Astrocyte of the hippocampus (primary cell): ENCODE results near the gene GLI1.
A peak's percentile ranks its signal among the peaks of the same experiment; 100 is the strongest.
"Not testable (repeated sequence)": the region's sequence is repeated elsewhere in the genome, so short reads cannot be mapped to it uniquely, and the experiment has no call there.

ENCODE experiments used
- DNase-seq: peaks from one replicate; pipeline ENCODE4 v3.0.0; 2011; ENCODE audit warnings: low read depth, low spot score

The GLI1 gene

DNA sequence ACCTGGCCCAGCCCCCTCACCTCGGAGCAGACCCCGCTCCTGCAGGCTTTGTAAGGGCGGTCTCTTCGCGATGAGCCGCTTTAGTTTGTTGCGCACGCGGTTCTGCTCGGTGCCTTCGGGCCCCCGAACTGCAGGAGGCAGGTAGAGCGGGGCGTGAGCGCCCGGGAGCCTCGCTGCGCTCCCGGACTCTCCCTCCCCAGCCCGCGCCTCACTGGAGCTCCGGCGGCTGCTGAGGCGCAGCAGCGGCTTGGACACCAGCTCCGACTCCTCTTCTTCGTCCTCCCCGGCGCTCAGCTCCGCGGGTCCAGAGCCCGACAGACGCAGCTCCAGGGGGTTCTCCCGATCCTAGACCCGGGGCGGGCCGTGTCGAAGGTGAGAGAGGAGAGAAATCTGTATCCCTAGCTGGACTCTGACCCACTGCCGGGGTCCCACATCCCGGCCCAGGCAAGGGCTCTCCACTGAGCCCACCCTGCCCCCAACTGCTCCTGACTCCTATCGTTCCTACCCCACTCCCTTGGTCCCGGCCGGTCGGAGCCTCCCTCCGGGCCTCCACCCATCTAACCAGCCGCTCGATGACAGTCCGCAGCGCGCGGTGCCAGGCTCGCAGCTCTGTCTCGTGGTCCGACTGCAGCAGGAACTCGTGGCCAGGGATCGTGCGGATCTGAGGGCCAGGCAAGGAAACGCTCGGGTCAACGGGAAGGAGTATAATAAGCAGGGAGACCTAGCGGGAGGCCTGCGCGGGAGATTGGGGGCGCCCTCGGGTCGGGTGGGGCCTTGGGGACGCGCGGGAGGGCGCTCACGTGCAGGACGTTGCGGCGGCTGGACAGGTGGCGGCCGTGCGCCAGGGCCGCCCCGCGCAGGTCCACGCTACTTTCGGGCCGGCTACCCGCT is 15.9 kb downstream of the GLI1 start:
- DNase-seq = peak; percentile 49

DNA sequence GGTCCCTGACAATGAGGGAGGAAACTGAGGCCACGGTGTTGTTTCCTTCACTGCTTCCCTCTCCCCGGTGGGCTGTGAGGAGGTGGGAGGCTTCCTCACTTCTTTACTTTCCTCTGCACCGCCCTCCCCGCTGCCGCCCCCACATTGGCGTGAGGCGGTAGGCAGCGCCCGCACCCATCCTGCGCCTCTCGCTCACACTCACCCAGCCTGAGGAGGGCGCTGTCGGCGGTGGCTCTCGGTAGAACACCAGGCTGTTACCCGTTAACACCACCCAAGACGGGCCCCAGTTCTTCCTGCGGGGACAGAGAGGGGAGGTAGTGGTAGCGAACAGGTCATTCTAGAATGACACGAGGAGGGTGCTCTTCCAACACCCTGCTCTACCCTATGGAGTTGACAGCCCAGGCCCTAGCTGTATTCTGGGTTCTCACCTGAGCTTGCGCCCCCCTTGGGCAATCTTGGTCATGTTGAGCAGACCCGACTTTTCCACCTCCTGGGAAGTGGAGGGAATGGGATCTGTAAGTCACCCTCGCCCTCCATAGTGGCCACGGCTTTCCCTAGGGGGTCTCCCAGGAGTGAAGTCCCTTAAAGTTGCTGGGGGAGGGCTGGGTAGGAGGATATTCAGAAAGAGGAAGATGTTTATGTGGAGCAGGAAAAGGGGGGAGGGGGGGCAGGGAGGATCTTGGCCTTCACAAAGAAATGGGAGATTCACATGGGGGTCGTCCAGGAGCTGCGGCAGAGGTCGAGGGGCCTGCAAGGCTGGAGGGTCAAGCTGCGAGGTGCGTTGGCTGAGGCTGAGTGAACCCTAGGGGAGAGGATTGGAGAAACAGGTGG is 16.8 kb downstream of the GLI1 start:
- DNase-seq = no peak

DNA sequence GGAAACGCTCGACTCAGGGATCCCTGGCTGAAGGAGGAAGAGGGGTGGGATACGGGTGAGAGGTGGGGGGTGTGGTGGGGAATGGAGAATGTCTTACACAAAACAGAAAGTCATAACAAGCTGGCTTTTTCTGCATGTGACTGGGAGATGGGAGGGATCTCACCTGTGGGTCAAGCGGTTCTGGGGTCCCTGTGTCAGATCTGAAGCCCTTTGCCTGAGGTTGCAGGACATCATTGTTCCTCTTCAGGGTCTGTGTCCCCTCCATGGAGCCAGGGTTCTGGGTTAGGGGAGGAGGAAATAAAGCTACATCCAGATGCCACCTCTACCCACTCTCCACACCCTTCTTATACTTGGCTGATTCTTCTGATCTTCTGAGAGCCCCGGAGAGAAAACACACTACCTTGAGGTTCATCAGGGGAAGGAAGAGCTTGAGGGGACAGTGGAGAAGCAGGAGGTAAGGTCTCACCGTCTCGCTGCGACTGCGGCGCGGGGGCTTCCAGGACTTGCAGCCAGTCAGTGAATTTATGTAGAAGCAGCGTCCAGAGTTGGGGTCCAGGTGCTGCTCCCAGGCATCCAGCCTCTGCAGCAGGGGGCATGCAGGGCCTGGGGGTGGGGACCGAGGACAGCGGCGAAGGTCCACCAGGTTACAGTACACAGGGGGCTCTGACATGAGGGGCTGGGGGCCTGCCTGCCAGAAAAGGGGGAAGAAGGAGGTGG is 17.6 kb downstream of the GLI1 start:
- DNase-seq = no peak

DNA sequence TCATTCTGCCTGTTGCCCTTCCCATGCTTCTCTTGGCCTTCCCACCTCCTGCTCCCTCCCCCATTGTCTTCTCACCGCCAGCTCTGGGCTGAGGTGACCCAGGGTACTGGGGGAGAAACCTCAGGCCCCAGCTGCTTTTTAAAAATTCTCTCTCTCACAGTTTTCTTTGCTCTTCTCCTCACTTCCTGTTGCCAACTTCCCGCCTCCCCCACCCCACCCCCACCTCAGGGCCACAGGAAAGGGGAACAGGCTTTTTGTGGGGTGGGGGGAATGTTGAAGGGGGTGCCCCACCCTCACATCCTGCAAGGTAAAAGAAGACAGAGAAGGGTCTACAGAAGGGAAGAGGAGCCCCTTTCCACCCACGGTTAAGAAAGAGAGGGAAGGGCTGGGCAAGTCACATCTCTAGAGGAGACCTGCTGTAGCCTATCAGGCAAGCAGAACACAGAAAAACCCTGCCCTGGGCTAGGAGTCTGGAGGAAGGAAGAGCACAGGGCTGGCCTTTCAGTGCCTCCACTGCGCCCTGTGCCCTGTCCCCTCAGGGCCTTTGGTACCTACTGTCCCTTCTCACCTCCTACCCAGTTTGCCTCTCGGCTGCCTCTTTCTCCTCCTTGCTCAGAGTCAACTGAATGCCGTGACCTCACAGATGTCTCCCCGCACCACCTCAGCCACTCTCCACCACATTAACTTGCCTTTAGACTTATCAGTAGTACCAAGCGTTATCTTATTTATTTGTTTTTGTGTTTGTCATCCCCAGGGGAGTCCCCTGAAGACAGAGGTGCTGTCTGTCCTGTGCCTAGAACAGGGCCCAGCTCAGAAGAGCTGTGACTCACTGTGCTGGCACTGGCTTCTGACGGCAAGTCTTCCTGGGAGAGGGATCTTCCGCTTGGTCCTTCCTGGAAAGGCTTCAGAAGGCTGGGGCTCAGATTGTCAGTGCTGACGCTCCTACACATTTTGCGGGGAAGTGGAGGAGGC is 18.4 kb downstream of the GLI1 start:
- DNase-seq = peak; percentile 26

DNA sequence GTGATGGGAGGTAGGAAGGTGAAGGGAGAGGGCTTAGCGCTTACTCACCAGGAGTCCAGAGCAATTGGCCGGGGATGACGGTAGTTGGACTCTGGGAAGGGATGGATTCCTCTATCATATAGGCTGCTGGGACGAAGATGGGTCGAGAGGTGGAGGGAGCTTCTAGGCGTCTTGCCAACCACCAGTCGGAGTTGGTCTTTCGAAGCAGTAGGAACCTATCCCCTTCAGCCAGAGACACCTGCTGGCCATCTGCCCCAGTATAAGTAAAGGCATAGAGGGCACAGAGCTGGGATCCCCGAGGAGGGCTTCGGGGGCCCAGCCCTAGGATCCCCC is 19.4 kb downstream of the GLI1 start:
- DNase-seq = no peak

DNA sequence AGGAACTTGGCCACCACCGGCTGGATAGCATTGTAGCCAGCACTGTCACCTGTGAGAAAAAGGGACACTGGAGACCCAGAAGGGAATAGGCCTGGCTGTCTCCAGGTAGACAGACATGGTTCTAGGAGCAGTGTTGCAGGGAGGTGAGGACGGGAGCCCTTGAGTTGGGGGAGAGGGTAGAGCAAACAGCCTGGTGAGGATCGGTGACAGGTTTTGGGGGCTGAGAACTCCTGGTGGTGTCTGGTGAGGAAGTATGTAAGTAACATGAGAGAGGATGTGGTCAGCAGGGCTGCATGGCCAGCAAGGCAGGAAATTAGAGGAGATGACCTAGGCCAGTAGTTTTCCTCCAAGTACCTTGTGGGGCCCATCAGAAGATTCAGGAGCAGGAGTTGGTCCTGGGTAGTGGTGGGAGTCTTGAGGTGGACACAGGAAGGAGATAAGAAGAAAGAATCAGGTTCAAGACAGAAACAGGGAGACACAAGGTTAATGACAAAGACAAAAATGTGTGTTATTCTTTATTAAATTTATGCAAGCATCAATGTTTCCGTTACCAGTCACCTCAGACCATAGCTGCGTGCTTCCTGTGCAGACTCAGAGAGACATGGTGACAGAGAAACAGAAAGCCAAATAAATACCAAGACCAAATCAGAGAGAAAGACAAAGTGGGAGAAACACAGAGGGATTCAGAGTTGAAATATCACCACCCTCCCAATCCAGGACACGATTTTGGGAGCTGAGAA is 20.0 kb downstream of the GLI1 start, which contains the start of gene ARHGAP9:
ARHGAP9 (minus strand) TSS at position 491 of the 740 bp plus-strand sequence; CDS start at position 31, 460 bp downstream.
- no peak for DNase-seq

DNA sequence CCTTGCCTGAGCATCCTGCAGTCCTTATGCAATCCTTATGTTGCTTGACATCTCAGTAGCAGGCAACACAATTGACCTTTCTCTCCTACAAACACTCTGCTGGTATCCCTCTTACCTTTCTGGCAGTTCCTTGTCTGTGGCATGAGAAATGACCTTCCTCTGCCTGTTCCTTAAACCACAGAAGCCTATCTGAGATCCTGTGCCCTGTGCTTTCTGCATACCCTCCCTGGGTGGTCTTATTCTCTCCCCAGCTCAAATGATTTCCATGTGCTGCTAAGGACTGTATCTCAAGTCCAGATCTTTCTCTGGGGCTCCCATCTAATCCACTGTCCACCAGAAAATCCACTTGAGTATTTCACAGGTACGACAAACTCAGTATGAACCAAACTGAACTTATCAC is 22.1 kb downstream of the GLI1 start:
- DNase-seq = no peak

DNA sequence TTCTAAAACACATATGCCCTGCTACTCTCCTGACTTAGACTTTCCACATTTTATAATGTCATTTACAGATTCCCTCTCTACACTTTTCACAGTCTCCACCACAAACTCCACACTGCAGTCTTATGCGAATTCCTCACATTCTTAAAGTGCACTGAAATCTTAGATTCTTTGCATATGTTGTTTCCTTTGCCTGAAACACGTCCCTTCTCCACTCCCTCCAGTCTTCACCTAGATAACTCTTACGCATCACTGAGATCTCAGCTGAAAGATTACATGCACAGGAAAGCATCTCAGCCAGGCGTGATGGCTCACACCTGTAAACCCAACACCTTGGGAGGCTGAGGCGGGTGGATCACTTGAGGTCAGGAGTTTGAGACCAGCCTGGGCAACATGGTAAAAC is 23.9 kb downstream of the GLI1 start:
- peak; percentile 79 for DNase-seq

DNA sequence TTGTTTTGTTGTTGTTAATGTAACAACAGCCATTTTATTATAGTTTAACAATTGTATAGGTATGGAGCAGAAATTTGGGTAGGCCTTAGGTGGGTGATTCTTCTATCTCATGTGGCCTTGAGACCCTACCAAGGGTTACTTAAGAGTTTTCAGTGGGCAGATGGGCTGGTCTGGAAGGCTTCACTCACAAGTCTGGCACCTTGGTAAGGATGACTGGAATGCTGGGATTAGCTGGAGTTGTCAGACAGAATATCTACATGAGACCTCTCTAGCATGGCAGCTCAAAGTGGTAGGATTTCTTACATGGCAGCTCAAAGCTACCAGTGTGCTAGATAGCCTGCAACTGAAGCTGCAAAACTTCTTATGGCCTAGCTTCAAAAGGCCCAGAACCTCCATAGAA is 26.1 kb downstream of the GLI1 start:
- no peak for DNase-seq

DNA sequence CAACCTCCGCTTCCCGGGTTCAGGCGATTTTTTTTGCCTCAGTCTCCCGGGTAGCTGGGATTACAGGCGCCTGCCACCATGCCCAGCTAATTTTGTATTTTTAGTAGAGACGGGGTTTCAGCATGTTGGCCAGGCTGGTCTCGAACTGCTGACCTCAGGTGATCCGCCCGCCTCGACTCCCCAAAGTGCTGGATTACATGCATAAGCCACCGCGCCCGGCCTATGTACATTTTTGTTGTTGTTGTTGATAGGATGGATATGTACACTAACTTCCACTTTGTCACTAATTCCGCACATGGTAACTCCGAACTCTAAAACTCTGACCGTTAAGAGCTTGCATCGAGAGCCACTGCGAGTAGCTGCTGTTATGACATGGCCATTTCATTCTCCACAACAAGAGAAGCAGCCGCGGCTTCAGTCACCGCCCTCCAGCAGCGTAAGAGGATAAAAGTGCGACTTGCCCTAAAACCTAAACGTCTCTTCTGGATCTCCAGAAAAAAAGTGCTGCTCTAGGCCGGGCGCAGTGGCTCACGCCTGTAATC is 27.5 kb downstream of the GLI1 start:
- no peak for DNase-seq

DNA sequence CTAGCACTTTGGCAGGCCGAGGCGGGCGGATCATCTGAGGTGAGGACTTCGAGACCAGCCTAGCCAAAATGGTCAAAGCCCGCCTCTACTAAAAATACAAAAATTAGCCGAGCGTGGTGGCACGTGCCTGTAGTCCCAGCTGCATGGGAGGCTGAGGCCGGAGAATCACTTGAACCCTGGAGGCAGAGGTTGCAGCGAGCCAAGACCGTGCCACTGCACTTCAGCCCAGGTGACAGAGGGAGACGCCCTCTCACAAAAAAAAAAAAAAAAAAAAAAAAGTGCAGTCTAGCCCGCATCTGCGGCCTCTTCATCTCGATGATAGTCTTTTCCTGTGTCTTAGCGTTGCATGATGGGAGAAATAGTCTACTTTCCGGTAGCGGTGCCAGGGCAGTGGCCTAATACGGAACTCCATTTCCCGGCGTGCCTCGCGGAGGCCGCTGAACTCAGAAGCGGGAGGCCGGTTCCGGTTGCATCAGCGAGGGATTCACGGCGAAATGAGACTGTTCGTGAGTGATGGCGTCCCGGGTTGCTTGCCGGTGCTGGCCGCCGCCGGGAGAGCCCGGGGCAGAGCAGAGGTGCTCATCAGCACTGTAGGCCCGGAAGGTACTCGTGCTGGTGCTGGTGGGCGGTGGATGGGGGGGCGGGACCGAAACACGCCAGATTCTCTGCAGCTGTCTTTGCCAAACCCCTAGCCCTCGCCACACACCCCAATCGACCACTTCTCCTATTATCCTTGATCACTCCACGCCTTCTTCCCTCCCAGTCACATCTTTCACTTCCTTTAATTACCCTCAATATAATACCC is 28.2 kb downstream of the GLI1 start, which contains the start of gene MARS1:
MARS1 (plus strand) TSS at position 472 of the 805 bp plus-strand sequence; CDS start at position 495, 23 bp downstream.
- peak; percentile 98 for DNase-seq

DNA sequence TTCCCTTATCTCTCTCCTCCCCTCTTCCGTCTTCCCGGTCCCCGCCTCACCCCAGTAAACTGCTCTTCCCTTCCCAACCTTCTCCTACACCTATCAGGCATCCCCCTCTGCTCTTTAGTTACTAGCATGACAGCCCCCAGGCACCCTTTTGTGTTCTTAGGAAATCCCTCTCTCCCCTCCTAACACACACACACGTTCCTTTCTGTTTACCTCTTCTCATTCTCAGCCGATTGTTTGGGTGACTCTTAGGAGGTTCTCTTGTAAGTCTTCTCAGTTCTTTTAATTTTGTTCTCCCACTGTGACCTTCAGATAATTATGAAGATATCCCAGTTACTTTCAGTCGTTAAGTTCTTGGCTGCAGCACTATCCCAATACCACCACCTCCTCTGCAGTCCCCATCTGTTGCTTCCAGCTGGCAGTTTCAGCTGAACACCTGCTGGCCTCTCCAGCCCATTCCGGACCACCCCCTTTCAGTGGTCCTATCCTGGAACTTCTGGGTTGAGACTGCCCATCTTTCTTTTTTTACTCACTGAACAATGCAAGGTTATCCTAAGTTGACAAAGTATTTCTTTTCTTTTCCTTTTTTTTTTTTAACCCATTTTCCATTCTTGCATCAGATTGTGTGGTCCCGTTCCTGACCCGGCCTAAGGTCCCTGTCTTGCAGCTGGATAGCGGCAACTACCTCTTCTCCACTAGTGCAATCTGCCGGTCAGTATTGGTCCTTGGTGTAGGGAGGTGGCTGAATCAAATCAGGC is 29.0 kb downstream of the GLI1 start:
- no peak for DNase-seq

DNA sequence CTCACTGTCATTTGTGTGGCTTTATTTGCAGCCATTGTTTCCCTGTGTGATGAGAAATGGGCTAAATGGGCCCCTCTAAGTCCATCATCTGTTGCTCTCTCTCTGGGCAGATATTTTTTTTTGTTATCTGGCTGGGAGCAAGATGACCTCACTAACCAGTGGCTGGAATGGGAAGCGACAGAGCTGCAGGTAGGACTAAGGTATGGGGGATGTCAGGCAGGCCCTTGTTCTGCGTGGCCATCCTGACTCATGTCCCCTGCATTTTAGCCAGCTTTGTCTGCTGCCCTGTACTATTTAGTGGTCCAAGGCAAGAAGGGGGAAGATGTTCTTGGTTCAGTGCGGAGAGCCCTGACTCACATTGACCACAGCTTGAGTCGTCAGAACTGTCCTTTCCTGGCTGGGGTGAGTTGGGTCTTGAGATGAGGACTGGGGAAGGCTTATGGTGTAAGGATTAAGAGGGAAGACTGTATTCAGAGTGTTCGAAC is 29.6 kb downstream of the GLI1 start:
- DNase-seq = no peak

DNA sequence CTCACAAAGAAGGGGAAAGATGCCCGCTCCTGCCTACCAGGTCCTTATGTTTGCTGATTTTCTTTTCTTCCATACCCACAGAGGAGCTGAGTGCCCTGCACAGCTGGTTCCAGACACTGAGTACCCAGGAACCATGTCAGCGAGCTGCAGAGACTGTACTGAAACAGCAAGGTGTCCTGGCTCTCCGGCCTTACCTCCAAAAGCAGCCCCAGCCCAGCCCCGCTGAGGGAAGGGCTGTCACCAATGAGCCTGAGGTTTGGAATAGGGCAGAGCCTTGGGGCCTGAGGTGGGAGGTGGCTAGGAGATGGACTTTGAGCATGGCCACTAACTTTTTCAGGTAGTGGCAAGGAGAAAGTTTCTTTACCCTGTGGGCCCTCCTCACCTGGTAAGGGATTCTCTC is 30.5 kb downstream of the GLI1 start:
- DNase-seq = no peak

DNA sequence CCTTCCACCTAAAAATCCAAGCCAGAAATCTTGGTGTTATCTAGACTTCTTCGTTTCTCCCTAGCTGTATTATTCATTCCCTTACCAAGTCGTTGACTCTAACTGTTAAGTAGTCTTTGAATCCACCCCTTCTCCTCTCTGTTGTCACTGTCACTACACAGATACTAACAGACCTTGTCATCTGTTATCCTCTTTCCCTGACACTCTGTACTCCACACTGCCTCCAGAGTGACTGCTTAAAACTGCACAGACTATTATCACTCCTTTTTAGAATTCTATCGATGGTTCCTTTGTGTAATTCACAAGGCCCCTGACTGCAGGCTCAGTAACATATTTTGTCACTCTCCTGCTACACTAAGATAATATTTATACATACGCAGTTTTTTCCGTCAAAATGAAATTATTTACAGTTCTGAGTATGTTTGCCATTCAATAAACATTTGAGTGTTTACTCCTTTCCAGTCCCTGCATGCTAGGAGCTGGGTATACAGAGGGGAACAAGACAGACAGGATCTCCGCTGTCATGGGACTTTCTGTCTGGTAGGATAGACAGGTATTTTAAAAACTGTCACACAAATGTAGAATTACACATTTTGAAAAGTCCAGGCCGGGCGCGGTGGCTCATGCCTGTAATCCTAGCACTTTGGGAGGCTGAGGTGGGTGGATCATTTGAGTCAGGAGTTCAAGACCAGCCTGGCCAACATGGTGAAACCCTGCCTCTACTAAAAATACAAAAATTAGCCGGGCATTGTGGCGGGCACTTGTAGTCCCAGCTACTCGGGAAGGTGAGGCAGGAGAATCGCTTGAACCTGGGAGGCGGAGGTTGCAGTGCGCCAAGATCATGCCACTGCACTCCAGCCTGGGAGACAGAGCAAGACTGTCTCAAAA is 32.1 kb downstream of the GLI1 start:
- DNase-seq = no peak

DNA sequence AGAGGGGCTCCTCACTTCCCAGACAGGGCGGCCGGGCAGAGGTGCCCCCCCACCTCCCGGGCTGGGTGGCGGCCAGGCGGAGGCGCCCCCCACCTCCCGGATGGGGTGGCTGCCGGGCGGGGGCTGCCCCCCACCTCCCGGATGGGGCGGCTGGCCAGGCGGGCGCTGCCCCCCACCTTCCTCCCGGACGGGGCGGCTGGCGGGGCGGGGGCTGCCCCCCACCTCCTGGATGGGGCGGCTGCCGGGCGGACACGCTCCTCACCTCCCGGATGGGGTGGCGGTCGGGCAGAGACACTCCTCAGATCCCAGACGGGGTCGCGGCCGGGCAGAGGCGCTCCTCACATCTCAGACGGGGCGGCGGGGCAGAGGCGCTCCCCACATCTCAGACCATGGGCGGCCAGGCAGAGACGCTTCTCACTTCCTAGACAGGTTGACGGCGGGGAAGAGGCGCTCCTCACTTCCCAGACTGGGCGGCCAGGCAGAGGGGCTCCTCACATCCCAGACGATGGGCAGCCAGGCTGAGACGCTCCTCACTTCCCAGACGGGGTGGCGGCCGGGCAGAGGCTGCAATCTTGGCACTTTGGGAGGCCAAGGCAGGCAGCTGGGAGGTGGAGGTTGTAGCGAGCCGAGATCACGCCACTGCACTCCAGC is 35.6 kb downstream of the GLI1 start:
- DNase-seq = not testable (repeated sequence)
